A673 (cell line): ENCODE data around the gene GARNL3. TPM values are rescaled to one million over a fixed set of nuclear protein-coding genes. Genes with fewer than 3 reads are reported as not detected.
A peak's percentile ranks its signal among the peaks of the same experiment; 100 is the strongest.

Experiments used
- BruUV-seq: library from RNA; stranded (reverse); fragments of 400-500 nt; replicated peaks from 2 replicates; lab custom pipeline; 2021; lab: Mats Ljungman, UMichigan
- CTCF ChIA-PET: fragments of 300-600 bp; sonication (Branson Sonifier 250); formaldehyde crosslinking; loops from one replicate; lab custom pipeline; 2022; ENCODE audit warnings: antibody characterized with exemption; lab: Charles Lee
- POLR2A ChIA-PET: fragments of 300-600 bp; sonication (Branson Sonifier 250); formaldehyde crosslinking; loops from one replicate; lab custom pipeline; 2022; ENCODE audit warnings: antibody characterized with exemption; ENCODE audit not compliant: low non-redundant PET; lab: Charles Lee
- DNase-seq: peaks from one replicate; pipeline ENCODE4 v3.0.0-alpha.2; 2015; ENCODE audit warnings: low spot score
- H3K27ac ChIP-seq: fragments of 200-600 bp; sonication (generic); 2 replicates; pipeline ENCODE4 v1.5.1; 2016; ENCODE audit warnings: mixed run types, low read depth, mild to moderate bottlenecking, mixed read lengths, antibody characterized with exemption, low read length; ENCODE audit not compliant: poor library complexity, severe bottlenecking
- H3K27me3 ChIP-seq: fragments of 200-600 bp; sonication (generic); replicated peaks from 2 replicates; pipeline ENCODE4 v1.6.1; 2017; ENCODE audit warnings: mixed run types, low read depth, mild to moderate bottlenecking, mixed read lengths, antibody characterized with exemption, low read length; ENCODE audit not compliant: insufficient read depth, poor library complexity
- H3K36me3 ChIP-seq: fragments of 200-600 bp; sonication (generic); 2 replicates; pipeline ENCODE4 v1.6.1; 2016; ENCODE audit warnings: mixed run types, mild to moderate bottlenecking, mixed read lengths, antibody characterized with exemption, low read length; ENCODE audit not compliant: insufficient read depth, poor library complexity, severe bottlenecking
- H3K4me1 ChIP-seq: fragments of 200-600 bp; sonication (generic); 2 replicates; pipeline ENCODE4 v1.6.1; 2017; ENCODE audit warnings: mixed run types, mild to moderate bottlenecking, mixed read lengths, antibody characterized with exemption, low read length; ENCODE audit not compliant: insufficient read depth, poor library complexity, severe bottlenecking
- H3K4me3 ChIP-seq: fragments of 200-600 bp; sonication (generic); 2 replicates; pipeline ENCODE4 v1.5.1; 2016; ENCODE audit warnings: low read depth, mixed run types, mild to moderate bottlenecking, mixed read lengths, low read length; ENCODE audit not compliant: poor library complexity, severe bottlenecking
- H3K9me3 ChIP-seq: fragments of 200-600 bp; sonication (generic); 2 replicates; pipeline ENCODE4 v1.6.1; 2016; ENCODE audit warnings: mixed run types, low read depth, mild to moderate bottlenecking, mixed read lengths, antibody characterized with exemption, low read length; ENCODE audit not compliant: poor library complexity, severe bottlenecking
- EZH2 ChIP-seq: fragments of 200-600 bp; sonication (generic); IDR thresholded peaks from 2 replicates; pipeline ENCODE4 v1.6.1; 2017; ENCODE audit warnings: borderline replicate concordance, low read depth, mild to moderate bottlenecking, mixed read lengths, antibody characterized with exemption, low read length; ENCODE audit not compliant: poor library complexity, severe bottlenecking
- intact Hi-C: fragments of 100-400 bp; cut with micrococcal nuclease; formaldehyde crosslinking; loops from one replicate; pipeline ENCODE4 v1.10.0; 2022; ENCODE audit not compliant: unreplicated experiment
- total RNA-seq: library from RNA; stranded (reverse); gene quantifications from 2 replicates; pipeline ENCODE4 v1.2.3, GENCODE V29; 2021
- TF ChIP-seq, protein P1 (sequence below): fragments of 300-800, 200-600 bp; sonication (generic); conservative IDR thresholded peaks from 2 replicates; pipeline ENCODE4 v1.5.1; 2017; ENCODE audit warnings: low read depth, mild to moderate bottlenecking, antibody characterized with exemption, low read length, moderate library complexity, mixed read lengths

The GARNL3 gene
- total RNA-seq, 1 experiment from 2014 or later = 7.8 TPM

DNA sequence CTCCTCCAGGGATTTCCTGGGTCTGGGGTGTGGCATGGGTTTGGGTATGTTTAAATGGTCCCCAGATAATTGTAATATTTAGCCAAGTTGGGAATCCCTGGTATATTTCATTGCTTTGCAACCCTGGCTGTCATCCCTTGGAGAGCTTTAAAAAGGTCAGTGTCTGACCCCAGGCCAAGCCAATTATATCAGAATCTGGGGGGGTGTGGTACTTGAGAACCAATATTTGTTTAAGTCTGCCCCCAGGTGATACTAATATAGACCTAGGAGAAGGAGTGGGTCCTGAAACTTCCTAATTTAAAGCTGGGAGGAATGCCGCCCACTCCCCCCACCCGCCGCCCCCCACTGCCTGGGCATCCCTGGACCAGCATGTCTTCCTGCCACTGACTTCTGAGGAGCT, 94.2 kb downstream of the GARNL3 start:
- Histone ChIP-seq H3K27me3 (no peaks in the 10 kb centered on the region), H3K4me1 (no peaks in the 10 kb centered on the region), H3K9me3 (no peaks in the 10 kb centered on the region), H3K36me3 (no peaks in the 10 kb centered on the region), H3K4me3 (no peak overlapping the region), H3K27ac (no peak overlapping the region)
- DNase-seq = no peak
- TF ChIP-seq, protein P1, sequence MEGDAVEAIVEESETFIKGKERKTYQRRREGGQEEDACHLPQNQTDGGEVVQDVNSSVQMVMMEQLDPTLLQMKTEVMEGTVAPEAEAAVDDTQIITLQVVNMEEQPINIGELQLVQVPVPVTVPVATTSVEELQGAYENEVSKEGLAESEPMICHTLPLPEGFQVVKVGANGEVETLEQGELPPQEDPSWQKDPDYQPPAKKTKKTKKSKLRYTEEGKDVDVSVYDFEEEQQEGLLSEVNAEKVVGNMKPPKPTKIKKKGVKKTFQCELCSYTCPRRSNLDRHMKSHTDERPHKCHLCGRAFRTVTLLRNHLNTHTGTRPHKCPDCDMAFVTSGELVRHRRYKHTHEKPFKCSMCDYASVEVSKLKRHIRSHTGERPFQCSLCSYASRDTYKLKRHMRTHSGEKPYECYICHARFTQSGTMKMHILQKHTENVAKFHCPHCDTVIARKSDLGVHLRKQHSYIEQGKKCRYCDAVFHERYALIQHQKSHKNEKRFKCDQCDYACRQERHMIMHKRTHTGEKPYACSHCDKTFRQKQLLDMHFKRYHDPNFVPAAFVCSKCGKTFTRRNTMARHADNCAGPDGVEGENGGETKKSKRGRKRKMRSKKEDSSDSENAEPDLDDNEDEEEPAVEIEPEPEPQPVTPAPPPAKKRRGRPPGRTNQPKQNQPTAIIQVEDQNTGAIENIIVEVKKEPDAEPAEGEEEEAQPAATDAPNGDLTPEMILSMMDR = no peak
- no peak for TF ChIP-seq EZH2
- no TSS peak for BruUV-seq
- CTCF ChIA-PET = no interaction called here
- POLR2A ChIA-PET = no interaction called here
- intact Hi-C loops = no loop called here

DNA sequence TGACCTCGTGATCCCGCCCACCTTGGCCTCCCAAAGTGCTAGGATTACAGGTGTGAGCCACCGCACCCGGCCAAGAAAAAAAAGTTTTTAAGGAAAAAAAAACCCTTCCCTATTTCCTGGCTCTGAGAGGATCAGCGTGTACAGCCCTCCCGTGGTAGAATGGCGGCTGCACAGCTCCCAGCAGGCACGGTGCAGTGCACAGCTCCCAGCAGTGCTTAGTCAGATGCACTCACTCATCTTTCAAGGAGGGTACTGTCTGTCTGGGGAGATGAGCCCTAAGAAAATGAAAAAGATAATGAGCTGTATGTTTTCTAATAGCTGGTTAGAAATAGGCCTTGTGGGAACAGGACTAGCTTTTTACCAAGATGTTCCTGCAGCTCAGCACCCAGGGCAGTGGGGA, 95.7 kb downstream of the GARNL3 start:
- no peak for DNase-seq
- no TSS peak for BruUV-seq
- CTCF ChIA-PET = no interaction called here

DNA sequence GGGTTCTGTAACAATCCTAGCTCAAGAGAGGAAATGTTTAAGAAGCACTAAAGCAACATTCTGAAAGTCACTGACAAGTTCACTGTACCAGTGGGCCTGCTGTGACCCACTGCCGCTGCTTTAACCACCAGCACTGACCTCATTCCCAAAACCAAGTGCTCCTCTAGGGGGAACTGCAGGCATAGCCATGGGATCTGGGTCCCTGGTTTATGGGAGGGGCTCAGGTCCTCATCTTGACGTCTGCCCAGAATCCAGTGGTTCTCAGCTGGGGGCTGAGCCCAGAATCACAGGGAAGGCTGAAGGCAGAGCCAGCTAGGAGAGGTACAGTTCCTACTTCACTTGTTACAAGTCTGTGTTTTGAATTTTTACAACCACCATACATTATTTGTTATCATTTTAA, 96.3 kb downstream of the GARNL3 start:
- no peaks in the 10 kb centered on the region for H3K9me3 ChIP-seq
- H3K36me3 ChIP-seq = no peaks in the 10 kb centered on the region
- no peaks in the 10 kb centered on the region for H3K27me3 ChIP-seq
- H3K4me1 ChIP-seq = no peaks in the 10 kb centered on the region
- CTCF ChIA-PET = no interaction called here
- POLR2A ChIA-PET = no interaction called here
- no peak overlapping the region for H3K27ac ChIP-seq
- BruUV-seq = no TSS peak
- H3K4me3 ChIP-seq = no peak overlapping the region
- intact Hi-C loops = no loop called here
- TF ChIP-seq, protein P1 = 0 out of 2 replicates have a peak, but pooled peaks have one; percentile 25
- TF ChIP-seq EZH2 = no peak
- DNase-seq = peak; percentile 31

More for the DNA sequence above, 95.7 kb downstream of the GARNL3 start:
- no peaks in the 10 kb centered on the region for H3K36me3 ChIP-seq
- intact Hi-C loops = no loop called here
- POLR2A ChIA-PET = no interaction called here
- no peaks in the 10 kb centered on the region for H3K4me1 ChIP-seq
- no peak overlapping the region for H3K27ac ChIP-seq
- TF ChIP-seq, protein P1 = no peak
- TF ChIP-seq EZH2 = no peak
- no peaks in the 10 kb centered on the region for H3K27me3 ChIP-seq
- H3K9me3 ChIP-seq = no peaks in the 10 kb centered on the region
- no peak overlapping the region for H3K4me3 ChIP-seq
